B cell (primary cell): ENCODE measurements around the gene NAGPA.

Source experiments
- CTCF ChIP-seq: fragments of 200-600 bp; IDR thresholded peaks from one replicate; pipeline ENCODE4 v1.8.0; 2022; ENCODE audit warnings: antibody characterized with exemption, mild to moderate bottlenecking
- EZH2 ChIP-seq: IDR thresholded peaks from 2 replicates; pipeline ENCODE4 v1.6.1; 2012; ENCODE audit warnings: borderline replicate concordance, low read depth, mild to moderate bottlenecking, moderate library complexity, low read length; ENCODE audit not compliant: insufficient read depth, poor library complexity, severe bottlenecking

- TF ChIP-seq CTCF: no peak
- no peak for TF ChIP-seq EZH2
These were observed 32.1 kb upstream of the NAGPA start, which contains the start of gene C16orf89 for GRCh38 chr16:5065813-5066212.
